ENCODE results near the gene PLD3.
"Not testable (repeated sequence)": the region's sequence is repeated elsewhere in the genome, so short reads cannot be mapped to it uniquely, and the experiment has no call there.

Gene PLD3

DNA sequence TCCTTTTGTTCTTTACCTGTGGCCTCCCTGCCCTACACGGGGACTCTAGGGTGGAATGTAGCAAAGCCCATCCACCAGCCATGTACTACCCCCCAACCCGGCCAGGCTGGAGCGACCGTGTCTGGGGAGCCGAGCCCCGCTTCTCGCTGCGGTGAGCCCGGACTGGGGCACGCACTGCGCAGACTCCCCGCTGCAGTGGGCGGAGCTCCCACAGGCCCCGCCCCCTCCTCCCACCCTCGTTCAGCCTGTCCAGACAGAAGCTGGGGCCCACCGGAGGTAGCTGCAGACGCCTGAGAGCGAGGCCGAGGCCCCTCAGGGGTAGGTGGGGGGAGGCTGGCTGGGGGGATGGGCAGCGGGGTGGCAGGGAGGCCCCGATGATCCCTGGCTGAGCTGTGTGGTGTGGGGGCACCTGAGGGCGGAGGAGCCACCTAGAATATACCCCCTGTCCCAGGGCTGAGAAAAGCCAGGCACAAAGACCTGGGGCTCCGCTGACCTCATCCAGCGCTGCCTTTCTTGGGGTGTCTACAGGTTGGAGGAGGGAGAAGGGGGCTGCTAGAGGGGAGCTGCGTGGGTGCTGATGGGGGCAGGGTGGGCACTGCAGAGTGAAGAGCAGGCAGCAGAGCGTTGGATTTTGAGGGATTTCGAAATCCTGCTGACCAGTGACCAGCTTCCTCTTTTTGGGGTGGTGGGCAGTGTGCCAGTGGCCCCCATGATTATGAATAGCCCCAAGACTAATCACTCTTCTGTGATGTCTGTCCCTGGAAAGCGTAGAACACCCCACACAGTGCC, 17.3 kb downstream of the PLD3 start:
- peak; percentile 73 for DNase-seq

GRCh38 chr19:40366697-40367561, 18.4 kb downstream of the PLD3 start:
- no peak for DNase-seq

GRCh38 chr19:40367577-40368434, 19.3 kb downstream of the PLD3 start:
- no peak for DNase-seq

GRCh38 chr19:40369797-40370196, 21.3 kb downstream of the PLD3 start:
- no peak for DNase-seq

- DNase-seq: not testable (repeated sequence)
Measured at GRCh38 chr19:40370253-40370652, 21.8 kb downstream of the PLD3 start.

GRCh38 chr19:40370997-40371801, 22.7 kb downstream of the PLD3 start:
- no peak for DNase-seq

DNA sequence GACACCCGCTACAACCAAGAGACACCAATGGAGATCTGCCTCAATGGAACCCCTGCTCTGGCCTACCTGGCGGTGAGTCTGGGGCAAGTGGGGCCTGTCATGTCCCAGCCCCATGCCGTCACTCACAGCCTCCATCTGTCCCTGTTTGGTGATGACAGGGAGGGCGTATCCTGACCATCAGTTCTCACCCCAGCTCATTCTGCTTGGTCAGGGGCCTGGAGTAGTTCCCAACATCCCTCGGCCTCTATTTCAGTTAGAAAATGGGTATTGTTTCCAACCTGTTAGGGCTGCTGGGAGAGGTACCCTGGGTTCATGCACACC, 23.3 kb downstream of the PLD3 start:
- DNase-seq: no peak

DNA sequence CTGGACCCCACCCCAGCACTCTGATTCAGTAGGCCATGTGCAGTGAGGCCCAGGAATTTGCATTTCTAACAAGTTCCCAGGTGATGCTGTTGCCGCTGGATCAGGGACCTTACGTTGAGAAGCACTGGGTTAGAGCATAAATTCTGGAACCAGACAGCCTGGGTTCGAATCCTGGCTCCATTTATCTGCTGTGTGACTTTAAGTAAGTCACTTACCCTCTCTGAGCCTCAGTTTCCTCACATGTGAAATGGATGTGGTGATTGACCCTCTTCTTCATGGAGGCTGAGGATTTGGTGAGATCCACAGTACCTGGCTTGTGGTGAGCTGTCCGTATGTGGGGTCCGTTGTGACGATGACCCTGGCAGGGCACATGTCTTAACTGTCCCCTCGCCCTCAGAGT, 25.6 kb downstream of the PLD3 start:
- no peak for DNase-seq

- DNase-seq: no peak
Measured at GRCh38 chr19:40376286-40376862, 27.9 kb downstream of the PLD3 start.

- no peak for DNase-seq
Measured at GRCh38 chr19:40377876-40378385, 29.4 kb downstream of the PLD3 start.

GRCh38 chr19:40378509-40378908, 30.0 kb downstream of the PLD3 start:
- no peak for DNase-seq

DNA sequence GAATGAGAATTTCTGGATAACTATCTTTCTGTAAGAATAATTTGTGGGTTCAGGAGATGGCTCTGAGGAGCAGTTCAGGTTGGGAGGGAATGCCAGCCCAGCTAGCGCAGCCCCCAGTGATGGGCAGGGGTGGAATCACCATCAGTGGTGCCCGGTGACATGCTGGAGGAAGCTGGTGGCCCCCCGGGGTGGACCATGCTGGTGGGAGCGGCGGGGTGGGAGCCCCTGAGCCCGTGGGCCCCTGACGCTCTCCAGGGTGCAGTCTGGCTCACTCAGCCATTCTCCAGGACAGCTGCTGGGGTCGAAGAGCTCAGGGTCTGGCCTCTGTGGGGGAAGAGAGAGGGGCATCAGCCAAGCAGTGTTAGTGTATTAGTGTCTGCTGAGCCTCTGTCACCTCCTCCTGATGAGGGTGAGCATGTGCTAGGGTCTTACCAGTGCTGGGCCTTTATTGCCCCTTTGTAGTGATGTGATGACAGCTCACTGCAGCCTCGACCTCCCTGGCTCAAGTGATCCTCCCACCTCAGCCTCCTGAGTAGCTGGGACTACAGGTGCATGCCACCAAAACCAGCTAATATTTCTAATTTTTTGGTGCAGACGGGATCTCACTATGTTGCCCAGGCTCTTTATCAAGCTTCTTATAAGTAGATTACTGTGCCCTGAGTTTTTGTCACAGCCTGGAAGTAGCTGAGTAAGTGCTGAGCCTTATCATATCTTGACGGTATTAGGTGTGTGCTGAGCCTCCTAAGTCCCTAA, 31.1 kb downstream of the PLD3 start:
- no peak for DNase-seq

- no peak for DNase-seq
Measured at GRCh38 chr19:40380199-40381037, 31.9 kb downstream of the PLD3 start.

DNA sequence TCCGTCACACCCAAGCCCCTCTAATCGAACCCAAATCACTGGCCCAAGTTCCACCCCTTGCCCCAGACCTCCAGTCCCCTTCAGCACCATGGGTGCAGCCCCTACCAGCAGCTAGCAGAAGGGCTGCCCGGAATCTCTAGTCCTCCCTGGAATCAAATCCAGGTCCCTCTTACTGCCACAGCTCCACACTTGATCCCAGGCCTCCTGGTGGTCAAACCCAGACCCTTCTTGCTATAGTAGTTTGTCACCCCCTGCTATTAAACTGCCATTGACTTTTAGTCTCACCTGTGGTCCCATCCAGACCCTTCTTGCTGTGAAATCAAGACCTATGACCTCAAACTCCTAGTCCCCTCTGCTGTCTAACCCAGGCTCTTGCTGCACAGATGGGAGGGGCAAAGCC, 32.8 kb downstream of the PLD3 start:
- no peak for DNase-seq

DNA sequence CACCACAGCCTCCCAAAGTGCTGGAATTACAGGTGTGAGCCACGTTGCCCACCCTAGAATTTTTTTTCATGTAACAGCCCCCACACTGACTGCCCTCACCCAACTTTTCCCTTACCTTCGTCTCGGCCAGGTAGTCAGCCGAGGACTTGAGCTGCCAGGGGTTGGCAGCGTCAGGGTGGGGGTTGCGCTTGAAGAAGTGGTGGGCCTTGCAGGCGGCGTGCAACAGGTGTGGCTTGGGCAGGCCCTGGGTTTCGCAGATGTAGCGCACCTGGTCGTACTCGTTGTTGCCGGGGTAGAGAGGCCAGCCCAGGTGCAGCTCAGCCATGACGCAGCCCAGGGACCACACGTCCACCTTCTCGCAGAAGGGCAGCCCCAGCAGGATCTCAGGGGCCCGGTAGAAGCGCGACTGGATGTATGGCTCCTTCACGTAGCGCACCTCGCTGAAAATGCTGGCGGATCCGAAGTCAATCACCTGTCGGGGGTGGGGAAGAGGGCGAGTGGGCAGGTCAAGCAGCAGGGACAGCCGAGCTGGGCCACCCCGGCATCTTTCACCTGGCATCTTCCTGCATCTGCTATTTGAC, 35.3 kb downstream of the PLD3 start:
- no peak for DNase-seq

DNA sequence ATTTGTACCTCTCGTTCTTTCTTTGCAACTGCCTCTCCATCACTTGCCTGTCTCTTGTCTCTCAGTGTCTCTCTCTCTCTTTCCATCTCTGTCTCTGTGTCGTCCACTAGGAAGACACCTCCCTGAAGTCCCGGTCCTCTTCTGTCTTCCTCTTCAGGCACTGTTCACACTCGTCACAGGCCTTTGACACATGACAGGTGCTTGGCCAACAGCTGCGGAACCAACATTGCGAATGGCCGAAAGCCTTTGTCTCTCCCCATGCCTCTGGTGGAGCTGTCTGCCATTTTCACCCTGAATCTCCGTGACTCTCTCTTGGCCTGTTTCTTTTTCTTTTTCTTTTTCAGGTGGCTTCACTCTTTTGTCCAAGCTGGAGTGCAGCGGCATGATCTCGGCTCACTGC, 38.7 kb downstream of the PLD3 start:
- DNase-seq: no peak

- DNase-seq: no peak
Measured at GRCh38 chr19:40388481-40388880, 40.0 kb downstream of the PLD3 start.

DNA sequence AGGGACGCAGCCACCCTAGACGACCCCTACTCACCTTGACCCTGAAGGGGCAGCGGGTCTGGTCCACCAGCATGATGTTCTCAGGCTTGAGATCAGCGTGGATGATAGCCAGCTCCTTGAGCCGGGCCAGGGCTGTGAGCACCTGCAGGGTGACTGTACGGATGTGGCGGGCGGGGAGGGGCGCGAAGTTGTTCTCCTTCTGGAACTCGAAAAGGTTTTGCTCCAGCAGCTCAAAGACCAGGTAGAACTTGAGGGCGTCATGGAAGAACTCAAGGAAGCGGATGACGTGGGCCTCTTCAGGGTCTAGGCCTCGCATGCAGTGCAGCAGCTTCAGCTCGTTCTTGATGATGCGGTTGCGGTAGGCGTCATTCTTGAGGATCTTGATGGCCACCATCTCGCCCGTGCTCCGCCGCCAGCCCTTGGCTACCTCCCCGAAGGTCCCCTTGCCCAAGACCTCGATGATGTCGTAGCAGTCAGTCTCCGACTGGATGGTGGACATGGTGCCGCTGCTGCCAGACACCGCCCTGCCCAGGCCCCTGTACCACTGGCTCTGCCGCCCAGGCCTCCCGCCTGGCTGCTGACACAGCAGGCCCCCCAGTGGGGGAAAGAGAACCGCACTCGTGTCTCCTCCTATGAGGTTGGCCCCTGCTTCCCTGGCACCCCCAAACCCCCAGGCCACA, 41.0 kb downstream of the PLD3 start:
- no peak for DNase-seq

DNA sequence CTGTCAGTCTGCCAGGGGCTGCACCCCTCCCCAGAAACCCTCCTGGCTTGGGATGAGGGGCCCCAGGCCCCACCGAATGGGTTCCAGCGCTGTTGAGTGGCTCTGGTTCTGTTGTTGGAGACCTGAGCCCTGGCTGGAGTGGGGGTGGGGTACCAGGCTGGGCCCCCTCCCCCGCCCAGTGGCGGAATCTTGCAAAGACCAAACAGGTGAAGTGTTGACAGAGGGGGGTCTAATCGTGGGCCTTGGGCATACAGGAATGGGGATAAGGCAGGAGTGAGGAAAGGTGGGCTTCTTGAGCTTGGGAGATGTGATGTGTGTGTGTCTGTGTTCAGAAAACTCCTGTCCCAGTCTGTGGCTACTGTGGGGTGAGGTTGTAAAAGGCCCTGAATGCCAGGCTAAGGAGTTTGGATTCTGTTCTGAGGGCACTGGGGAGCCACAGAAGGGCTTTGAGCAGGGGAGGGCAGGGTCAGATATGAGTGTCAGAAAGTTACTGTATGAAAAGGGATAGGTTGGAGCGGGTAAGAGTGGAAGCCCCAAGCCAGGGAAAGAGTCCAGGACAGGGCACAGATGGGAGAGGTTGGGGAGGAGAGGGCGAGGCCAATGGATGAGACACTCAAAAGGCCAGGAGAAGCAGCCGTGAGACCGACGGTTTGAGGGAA, 41.7 kb downstream of the PLD3 start, which contains the start of gene HIPK4:
Gene HIPK4, minus strand, starts transcription at position 98 of the 659 bp plus-strand sequence. CDS start 279 bp downstream, outside the sequence.
- DNase-seq: no peak

All from NCI-H2171 (cell line).